ENCODE results near the gene HMGN4.
"Not testable (repeated sequence)": the region's sequence is repeated elsewhere in the genome, so short reads cannot be mapped to it uniquely, and the experiment has no call there.

HMGN4 gene

GRCh38 chr6:26543953-26544352 is 5.8 kb downstream of the HMGN4 start:
- FAIRE-seq (no peak), DNase-seq (ENCODE audit: insufficient read length, low spot score) (no peak)
- TF ChIP-seq CTCF (IDR thresholded peaks at IDR 0.05; ENCODE audit: insufficient read depth, missing control alignments) = peak; percentile 12

GRCh38 chr6:26544473-26544872 is 6.3 kb downstream of the HMGN4 start:
- no peak for TF ChIP-seq CTCF (IDR thresholded peaks at IDR 0.05; ENCODE audit: insufficient read depth, missing control alignments)
- DNase-seq (ENCODE audit: insufficient read length, low spot score) (no peak), FAIRE-seq (no peak)

- FAIRE-seq = no peak
Observed at GRCh38 chr6:26545627-26546026, 7.5 kb downstream of the HMGN4 start.

GRCh38 chr6:26547363-26547762 is 9.2 kb downstream of the HMGN4 start:
- not testable (repeated sequence) for FAIRE-seq; DNase-seq (ENCODE audit: insufficient read length, low spot score)

More at GRCh38 chr6:26545627-26546026, 7.5 kb downstream of the HMGN4 start:
- no peak for DNase-seq (ENCODE audit: insufficient read length, low spot score)
- no peak for TF ChIP-seq CTCF (IDR thresholded peaks at IDR 0.05; ENCODE audit: insufficient read depth, missing control alignments)

- DNase-seq (ENCODE audit: insufficient read length, low spot score) (no peak), FAIRE-seq (no peak)
- no peak for TF ChIP-seq CTCF (IDR thresholded peaks at IDR 0.05; ENCODE audit: insufficient read depth, missing control alignments)
Observed at GRCh38 chr6:26550250-26550993, 12.3 kb downstream of the HMGN4 start.

GRCh38 chr6:26552205-26552604 is 14.0 kb downstream of the HMGN4 start:
- FAIRE-seq (no peak), DNase-seq (ENCODE audit: insufficient read length, low spot score) (no peak)
- TF ChIP-seq CTCF (IDR thresholded peaks at IDR 0.05; ENCODE audit: insufficient read depth, missing control alignments) = no peak

GRCh38 chr6:26552640-26553188 is 14.5 kb downstream of the HMGN4 start:
- DNase-seq (ENCODE audit: insufficient read length, low spot score) (no peak), FAIRE-seq (no peak)

More at GRCh38 chr6:26552640-26553188, 14.5 kb downstream of the HMGN4 start:
- no peak for TF ChIP-seq CTCF (IDR thresholded peaks at IDR 0.05; ENCODE audit: insufficient read depth, missing control alignments)
